Measurements from ENCODE around the gene MPHOSPH9.

DNA sequence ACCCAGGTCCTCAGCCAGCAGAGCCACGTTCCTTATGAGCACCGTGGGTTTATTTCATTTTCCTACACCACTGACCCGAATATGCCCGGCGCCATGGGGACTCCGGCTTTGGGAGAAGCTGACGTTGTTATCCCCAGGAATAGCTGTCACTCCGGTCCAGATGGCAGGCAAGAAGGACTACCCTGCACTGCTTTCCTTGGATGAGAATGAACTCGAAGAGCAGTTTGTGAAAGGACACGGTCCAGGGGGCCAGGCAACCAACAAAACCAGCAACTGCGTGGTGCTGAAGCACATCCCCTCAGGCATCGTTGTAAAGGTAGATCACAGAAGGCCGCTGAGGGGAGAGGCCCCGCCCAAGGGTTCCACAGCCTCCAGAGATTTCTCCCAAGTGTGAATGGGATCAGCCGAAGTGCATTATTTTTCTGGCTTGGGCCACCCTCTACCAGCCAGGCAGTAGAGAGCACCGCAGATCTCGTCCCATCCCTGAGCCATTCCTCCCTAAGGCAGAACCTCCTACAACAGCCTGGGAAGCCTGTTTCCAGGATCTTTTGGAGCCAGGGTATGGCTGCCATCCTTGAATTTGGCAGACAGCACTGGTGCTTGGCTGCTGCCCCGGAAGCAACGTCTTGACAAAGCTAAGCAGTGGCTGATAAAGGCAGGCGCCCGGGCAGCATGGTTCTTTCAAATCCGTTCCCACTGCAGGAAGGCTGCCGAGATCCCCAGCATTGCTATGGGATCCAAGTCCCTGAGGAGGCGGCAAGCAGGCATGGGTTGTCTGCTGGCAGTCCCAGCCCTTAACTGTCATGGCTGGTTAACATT lies 20.9 kb upstream of the MPHOSPH9 start:
- TF ChIP-seq, protein P1, sequence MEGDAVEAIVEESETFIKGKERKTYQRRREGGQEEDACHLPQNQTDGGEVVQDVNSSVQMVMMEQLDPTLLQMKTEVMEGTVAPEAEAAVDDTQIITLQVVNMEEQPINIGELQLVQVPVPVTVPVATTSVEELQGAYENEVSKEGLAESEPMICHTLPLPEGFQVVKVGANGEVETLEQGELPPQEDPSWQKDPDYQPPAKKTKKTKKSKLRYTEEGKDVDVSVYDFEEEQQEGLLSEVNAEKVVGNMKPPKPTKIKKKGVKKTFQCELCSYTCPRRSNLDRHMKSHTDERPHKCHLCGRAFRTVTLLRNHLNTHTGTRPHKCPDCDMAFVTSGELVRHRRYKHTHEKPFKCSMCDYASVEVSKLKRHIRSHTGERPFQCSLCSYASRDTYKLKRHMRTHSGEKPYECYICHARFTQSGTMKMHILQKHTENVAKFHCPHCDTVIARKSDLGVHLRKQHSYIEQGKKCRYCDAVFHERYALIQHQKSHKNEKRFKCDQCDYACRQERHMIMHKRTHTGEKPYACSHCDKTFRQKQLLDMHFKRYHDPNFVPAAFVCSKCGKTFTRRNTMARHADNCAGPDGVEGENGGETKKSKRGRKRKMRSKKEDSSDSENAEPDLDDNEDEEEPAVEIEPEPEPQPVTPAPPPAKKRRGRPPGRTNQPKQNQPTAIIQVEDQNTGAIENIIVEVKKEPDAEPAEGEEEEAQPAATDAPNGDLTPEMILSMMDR (IDR thresholded peaks at IDR 0.05), result no peak
- no peak for TF ChIP-seq POLR2A (IDR thresholded peaks at IDR 0.05)
- no peak for TF ChIP-seq EP300 (IDR thresholded peaks at IDR 0.05)
